Fibroblast of the aortic adventitia (primary cell): ENCODE measurements around the gene CYP27C1. TPM values are rescaled to one million over a fixed set of nuclear protein-coding genes. Genes with fewer than 3 reads are reported as not detected.
A peak's percentile ranks its signal among the peaks of the same experiment; 100 is the strongest.

Experiments used
- DNase-seq: peaks from one replicate; pipeline ENCODE4 v3.0.0-alpha.2; 2010; ENCODE audit warnings: low read depth
- H3K4me3 ChIP-seq: 2 replicates; pipeline ENCODE4 v1.5.1; 2011; ENCODE audit warnings: low read depth, mild to moderate bottlenecking, control low read depth, low read length, moderate library complexity
- total RNA-seq: library from RNA; depleted of rRNA; stranded (reverse); fragments of >200 nt; gene quantifications from 2 replicates; pipeline ENCODE4 v1.2.3, GENCODE V29; 2012; ENCODE audit warnings: low replicate concordance
- TF ChIP-seq, protein P1 (sequence below): IDR thresholded peaks from 2 replicates; pipeline ENCODE4 v1.5.1; 2011; ENCODE audit warnings: mild to moderate bottlenecking, low read length, control low read depth, inconsistent platforms; ENCODE audit not compliant: insufficient read depth

The CYP27C1 gene
- total RNA-seq, 1 donor: 0.72 TPM

- no peak overlapping the region for H3K4me3 ChIP-seq
- TF ChIP-seq, protein P1, sequence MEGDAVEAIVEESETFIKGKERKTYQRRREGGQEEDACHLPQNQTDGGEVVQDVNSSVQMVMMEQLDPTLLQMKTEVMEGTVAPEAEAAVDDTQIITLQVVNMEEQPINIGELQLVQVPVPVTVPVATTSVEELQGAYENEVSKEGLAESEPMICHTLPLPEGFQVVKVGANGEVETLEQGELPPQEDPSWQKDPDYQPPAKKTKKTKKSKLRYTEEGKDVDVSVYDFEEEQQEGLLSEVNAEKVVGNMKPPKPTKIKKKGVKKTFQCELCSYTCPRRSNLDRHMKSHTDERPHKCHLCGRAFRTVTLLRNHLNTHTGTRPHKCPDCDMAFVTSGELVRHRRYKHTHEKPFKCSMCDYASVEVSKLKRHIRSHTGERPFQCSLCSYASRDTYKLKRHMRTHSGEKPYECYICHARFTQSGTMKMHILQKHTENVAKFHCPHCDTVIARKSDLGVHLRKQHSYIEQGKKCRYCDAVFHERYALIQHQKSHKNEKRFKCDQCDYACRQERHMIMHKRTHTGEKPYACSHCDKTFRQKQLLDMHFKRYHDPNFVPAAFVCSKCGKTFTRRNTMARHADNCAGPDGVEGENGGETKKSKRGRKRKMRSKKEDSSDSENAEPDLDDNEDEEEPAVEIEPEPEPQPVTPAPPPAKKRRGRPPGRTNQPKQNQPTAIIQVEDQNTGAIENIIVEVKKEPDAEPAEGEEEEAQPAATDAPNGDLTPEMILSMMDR: no peak
- DNase-seq: peak; percentile 33
Observed at GRCh38 chr2:127175751-127176354, 44.2 kb downstream of the CYP27C1 start.

DNA sequence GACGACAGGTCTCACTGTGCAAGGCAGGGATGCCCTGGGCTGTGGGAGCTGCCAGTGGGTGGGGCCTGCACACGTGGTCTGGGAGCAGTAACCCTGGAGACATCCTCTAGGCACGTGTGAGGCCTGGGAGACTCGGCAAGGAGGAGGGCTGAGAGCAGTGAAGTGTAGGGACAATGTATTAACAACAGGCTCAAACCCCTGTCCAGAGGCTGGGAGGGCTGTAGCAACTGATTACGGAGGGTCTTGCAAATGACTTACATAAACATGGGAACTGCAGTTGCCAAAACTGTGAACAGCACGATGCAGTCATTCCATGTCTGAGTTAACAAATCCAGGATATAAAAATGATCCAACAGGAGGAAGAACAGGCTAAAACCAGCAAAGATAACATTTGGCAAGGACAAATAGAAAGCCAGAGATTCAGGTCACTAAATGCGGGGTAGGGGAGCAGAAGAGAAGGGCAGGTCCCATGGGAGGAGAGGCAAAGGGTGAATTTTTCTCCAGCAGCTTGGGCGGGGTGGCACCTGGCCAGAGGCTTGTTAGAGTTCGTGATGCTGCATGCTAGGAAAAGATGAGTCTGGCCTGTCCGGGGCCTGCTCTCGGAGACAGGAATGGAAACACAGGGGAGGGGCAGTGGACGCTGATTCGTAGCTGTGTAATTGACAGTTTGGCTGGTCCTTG lies 44.9 kb downstream of the CYP27C1 start:
- TF ChIP-seq, protein P1: no peak
- no peak overlapping the region for H3K4me3 ChIP-seq
- DNase-seq: peak; percentile 74

- no peak overlapping the region for H3K4me3 ChIP-seq
- DNase-seq: no peak
- TF ChIP-seq, protein P1: no peak
Observed at GRCh38 chr2:127174640-127175039, 45.5 kb downstream of the CYP27C1 start.

DNA sequence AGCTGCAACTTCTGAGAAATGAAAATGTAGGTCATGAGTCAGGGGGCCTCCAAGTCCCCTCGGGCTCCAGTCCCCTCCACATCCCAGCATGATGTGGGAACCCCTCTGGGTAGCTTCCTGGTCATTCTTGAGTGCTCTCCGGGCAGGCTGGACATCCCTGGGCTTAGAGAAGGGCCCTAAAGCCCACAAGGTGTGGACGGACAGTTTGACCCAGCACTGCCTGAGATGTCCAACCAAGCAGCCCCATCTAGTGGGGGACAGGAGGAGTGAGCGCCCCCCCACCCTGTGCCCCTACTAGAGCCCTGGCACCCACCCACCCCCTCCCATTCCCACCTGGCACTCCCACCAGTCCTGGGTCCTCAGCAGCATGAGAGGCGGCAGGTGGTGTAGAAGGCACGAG lies 46.0 kb downstream of the CYP27C1 start:
- TF ChIP-seq, protein P1: peak; percentile 65
- peak; percentile 66 for DNase-seq

DNA sequence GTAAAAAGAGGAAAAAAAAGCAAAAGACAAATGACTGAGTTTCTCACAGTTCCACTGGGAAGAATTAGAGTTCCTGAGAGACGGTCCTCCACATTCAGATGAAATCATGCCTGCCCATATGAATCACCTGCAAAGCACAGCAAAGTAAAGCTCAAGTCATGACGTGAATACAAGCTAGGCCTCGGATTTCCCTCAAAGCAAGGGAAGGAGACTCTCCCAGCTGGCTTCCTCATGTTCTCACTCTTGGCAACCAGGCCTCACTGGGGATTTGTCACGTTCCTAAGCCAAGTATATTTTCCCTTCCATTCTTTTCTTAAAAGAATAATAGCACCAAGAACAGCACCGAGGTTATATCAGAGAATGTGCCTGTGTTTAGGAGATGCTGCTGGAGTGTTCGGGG lies 47.0 kb downstream of the CYP27C1 start:
- no peak overlapping the region for H3K4me3 ChIP-seq
- peak; percentile 96 for DNase-seq
- TF ChIP-seq, protein P1: no peak

More for the DNA sequence above, 46.0 kb downstream of the CYP27C1 start:
- no peak overlapping the region for H3K4me3 ChIP-seq

DNA sequence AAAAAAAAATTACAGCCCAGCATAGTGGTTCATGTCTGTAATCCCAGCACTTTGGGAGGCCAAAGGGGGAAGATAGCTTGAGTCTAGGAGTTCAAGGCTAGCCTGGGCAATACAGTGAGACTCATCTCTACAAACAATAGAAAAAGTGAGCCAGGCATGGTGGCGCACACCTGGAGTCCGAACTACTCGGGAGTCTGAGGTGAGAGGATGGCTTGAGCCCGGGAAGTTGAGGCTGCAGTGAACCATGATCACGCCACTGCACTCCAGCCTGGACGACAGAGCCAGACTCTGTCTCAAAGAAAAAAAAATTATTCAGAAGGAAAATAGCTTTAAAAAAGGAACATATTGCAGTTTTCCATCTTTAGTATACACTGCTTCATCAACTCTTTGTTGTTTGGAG lies 47.8 kb downstream of the CYP27C1 start:
- no peak overlapping the region for H3K4me3 ChIP-seq
- no peak for DNase-seq
- TF ChIP-seq, protein P1: no peak
